HCT116 (cell line): ENCODE data around the gene WIZ. TPM values are rescaled to one million over a fixed set of nuclear protein-coding genes. Genes with fewer than 3 reads are reported as not detected.

Experiments used
- ATAC-seq: fragments of 200-7000 bp; cut with Tn5 transposase; 2 replicates; pipeline ENCODE4 v1.9.1; 2020; ENCODE audit warnings: mild to moderate bottlenecking, moderate library complexity
- BruUV-seq: library from RNA; stranded (reverse); fragments of 400-500 nt; replicated peaks from 2 replicates; lab custom pipeline; 2021; lab: Mats Ljungman, UMichigan
- CTCF ChIA-PET: fragments of 300-600 bp; sonication (Branson Sonifier 250); formaldehyde crosslinking; loops from one replicate; lab custom pipeline; 2021; ENCODE audit warnings: antibody characterized with exemption; lab: Charles Lee
- POLR2A ChIA-PET: fragments of 300-600, 350-600 bp; sonication (Branson Sonifier 250); formaldehyde crosslinking; loops from one replicate; lab custom pipeline; 2021; ENCODE audit warnings: antibody characterized with exemption; lab: Charles Lee
- RAD21 ChIA-PET, 2 experiments: fragments of 300-600 bp; sonication (Branson Sonifier 250); formaldehyde crosslinking; loops; one replicate each; lab custom pipeline; 2023; ENCODE audit warnings: low total read pairs in 2 of 2; ENCODE audit not compliant: uncharacterized antibody in 2 of 2, unreplicated experiment in 2 of 2, low non-redundant PET in 1 of 2; lab: Charles Lee
- DNase-seq: peaks from one replicate; pipeline ENCODE4 v3.0.0-alpha.2; 2010; ENCODE audit warnings: low read depth, low spot score
- H2AFZ ChIP-seq: fragments of 200-600 bp; shearing (Covaris generic), sonication (generic); 2 replicates; pipeline ENCODE4 v1.6.1; 2017; ENCODE audit warnings: low read depth, mixed run types, mixed read lengths, antibody characterized with exemption, low read length; ENCODE audit not compliant: poor library complexity, severe bottlenecking
- H3K27ac ChIP-seq: 2 replicates; pipeline ENCODE4 v1.5.1; 2012; ENCODE audit warnings: low read depth, low read length
- H3K27me3 ChIP-seq: fragments of 200-600 bp; sonication (generic); 2 replicates; pipeline ENCODE4 v1.6.1; 2016; ENCODE audit warnings: mixed run types, low read length, mixed read lengths; ENCODE audit not compliant: insufficient read depth
- H3K36me3 ChIP-seq, 2 experiments: fragments of 200-500 bp in 1 of 2; fragments of 200-600 bp in 1 of 2; sonication (Bioruptor generic) in 1 of 2; sonication (generic) in 1 of 2; 2 replicates each; pipeline versions ENCODE4 v1.5.1 to v1.6.1; 2014 to 2016; ENCODE audit warnings: low read length in 2 of 2, inconsistent platforms in 1 of 2, mixed read lengths in 1 of 2, mixed run types in 1 of 2; ENCODE audit not compliant: insufficient read depth in 2 of 2, control insufficient read depth in 1 of 2
- H3K4me1 ChIP-seq, 2 experiments: fragments of 200-600 bp in 1 of 2; sonication (generic) in 1 of 2; 2 replicates each; pipeline versions ENCODE4 v1.5.1 to v1.6.1; 2012 to 2017; ENCODE audit warnings: low read length in 2 of 2, inconsistent platforms in 1 of 2, mild to moderate bottlenecking in 1 of 2, mixed read lengths in 1 of 2, mixed run types in 1 of 2, moderate library complexity in 1 of 2; ENCODE audit not compliant: insufficient read depth in 2 of 2, control insufficient read depth in 1 of 2
- H3K4me2 ChIP-seq: fragments of 200-600 bp; sonication (generic); 2 replicates; pipeline ENCODE4 v1.6.1; 2017; ENCODE audit warnings: mixed run types, low read length, mixed read lengths
- H3K4me3 ChIP-seq, 2 experiments: fragments of 200-600 bp in 1 of 2; sonication (generic) in 1 of 2; replicated peaks in 1 of 2; 2 replicates each; pipeline ENCODE4 v1.5.1; 2011 to 2016; ENCODE audit warnings: low read length in 2 of 2, control low read depth in 1 of 2, low read depth in 1 of 2, mild to moderate bottlenecking in 1 of 2, mixed read lengths in 1 of 2, mixed run types in 1 of 2
- H3K79me2 ChIP-seq: fragments of 200-600 bp; sonication (generic); 2 replicates; pipeline ENCODE4 v1.6.1; 2017; ENCODE audit warnings: mild to moderate bottlenecking, mixed run types, low read length, moderate library complexity, mixed read lengths; ENCODE audit not compliant: insufficient read depth
- H3K9ac ChIP-seq: fragments of 200-600 bp; sonication (generic); 2 replicates; pipeline ENCODE4 v1.6.1; 2016; ENCODE audit warnings: low read length, mixed read lengths
- H3K9me2 ChIP-seq: fragments of 200-600 bp; sonication (generic), shearing (Covaris generic); 2 replicates; pipeline ENCODE4 v1.6.1; 2017; ENCODE audit warnings: mixed run types, mild to moderate bottlenecking, moderate library complexity; ENCODE audit not compliant: insufficient read depth
- H3K9me3 ChIP-seq, 2 experiments: fragments of 200-500 bp in 1 of 2; fragments of 200-600 bp in 1 of 2; sonication (Bioruptor generic) in 1 of 2; sonication (generic) in 1 of 2; 2 replicates each; pipeline ENCODE4 v1.6.1; 2014 to 2017; ENCODE audit warnings: low read length in 2 of 2, mixed read lengths in 2 of 2, inconsistent platforms in 1 of 2, low read depth in 1 of 2, mild to moderate bottlenecking in 1 of 2, mixed run types in 1 of 2, moderate library complexity in 1 of 2; ENCODE audit not compliant: control insufficient read depth in 1 of 2, insufficient read depth in 1 of 2
- H4K20me1 ChIP-seq: fragments of 200-600 bp; sonication (generic), shearing (Covaris generic); 2 replicates; pipeline ENCODE4 v1.6.1; 2017; ENCODE audit warnings: mixed run types, mild to moderate bottlenecking, moderate library complexity; ENCODE audit not compliant: insufficient read depth
- CBX3 ChIP-seq: IDR thresholded peaks from 2 replicates; pipeline ENCODE4 v1.6.1; 2012; ENCODE audit warnings: low read depth
- EZH2 ChIP-seq: fragments of 200-600 bp; sonication (generic); IDR thresholded peaks from 2 replicates; pipeline ENCODE4 v1.6.1; 2017; ENCODE audit warnings: antibody characterized with exemption, mixed run types
- POLR2AphosphoS5 ChIP-seq: IDR thresholded peaks from 2 replicates; pipeline ENCODE4 v1.6.1; 2011; ENCODE audit warnings: mild to moderate bottlenecking, low read depth, low read length, moderate library complexity
- TCF7L2 ChIP-seq: IDR thresholded peaks from 2 replicates; pipeline ENCODE4 v1.7.0; 2011; ENCODE audit warnings: borderline replicate concordance, inconsistent platforms; ENCODE audit not compliant: insufficient read depth, insufficient read length; ENCODE audit errors: extremely low read depth
- YY1 ChIP-seq: IDR thresholded peaks from 2 replicates; pipeline ENCODE4 v1.6.1; 2011; ENCODE audit warnings: low read length, low read depth, moderate library complexity, mild to moderate bottlenecking; ENCODE audit not compliant: insufficient replicate concordance; ENCODE audit errors: extremely low read depth
- ZFX ChIP-seq: fragments of 450-650 bp; IDR thresholded peaks from 2 replicates; pipeline ENCODE4 v1.6.1; 2017
- ZNF274 ChIP-seq: fragments of 200-500 bp; sonication (Bioruptor generic); IDR thresholded peaks from 2 replicates; pipeline ENCODE4 v1.6.1; 2014; ENCODE audit warnings: mild to moderate bottlenecking, low read depth, low read length, inconsistent platforms
- intact Hi-C: fragments of 100-400 bp; cut with micrococcal nuclease; formaldehyde crosslinking; loops from 2 replicates; pipeline ENCODE4 v1.10.0; 2022
- total RNA-seq: library from RNA; stranded (reverse); gene quantifications from one replicate; pipeline ENCODE4 v1.2.1, GENCODE V29; 2021; ENCODE audit not compliant: unreplicated experiment
- TF ChIP-seq, protein P1 (sequence below): IDR thresholded peaks from 2 replicates; pipeline ENCODE4 v1.6.1; 2011; ENCODE audit warnings: mild to moderate bottlenecking, low read length, moderate library complexity; ENCODE audit not compliant: insufficient replicate concordance; ENCODE audit errors: extremely low read depth

The WIZ gene
- total RNA-seq, 1 experiment from 2014 or later: 28.4 TPM

DNA sequence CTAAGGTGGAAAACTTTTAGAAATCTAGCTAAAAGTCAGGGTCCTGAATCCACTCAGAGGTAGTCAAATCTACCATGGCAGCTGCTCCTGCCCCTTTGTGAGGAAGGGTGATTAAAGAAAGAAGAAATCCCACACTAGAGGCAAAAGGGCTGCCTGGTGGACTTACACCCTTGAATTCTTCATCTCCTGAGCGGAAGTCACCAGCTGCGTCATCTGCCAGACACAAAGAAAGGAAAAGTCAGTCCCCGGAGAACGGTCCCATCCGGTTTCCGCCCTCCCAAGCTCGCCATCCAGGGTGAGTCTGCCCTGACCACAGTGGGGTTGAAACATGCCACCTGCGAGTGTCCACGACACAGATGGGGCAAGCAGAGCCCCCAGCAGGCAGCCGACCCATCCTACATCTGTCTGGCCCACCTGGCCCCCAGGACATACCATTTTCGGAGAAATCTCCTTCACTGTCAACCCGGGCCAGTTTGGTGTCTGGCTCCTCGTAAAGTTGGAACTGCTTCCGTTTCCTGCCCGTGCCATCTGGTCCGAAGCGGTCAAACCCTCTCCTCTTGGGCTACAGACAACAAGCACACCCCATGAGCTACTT lies 77.9 kb downstream of the WIZ start:
- H3K4me3 ChIP-seq: no peak overlapping the region
- H2AFZ ChIP-seq: no peak overlapping the region
- no peaks in the 10 kb centered on the region for H3K9me2 ChIP-seq
- H3K27me3 ChIP-seq: no peaks in the 10 kb centered on the region
- no peak overlapping the region for H3K9ac ChIP-seq
- RAD21 ChIA-PET: no interaction called here
- H3K27ac ChIP-seq: no peak overlapping the region
- POLR2A ChIA-PET: no interaction called here
- peaks cover 5 to 7% of the 10 kb centered on the region in 2 experiments for H3K4me1 ChIP-seq
- no peak overlapping the region for H3K4me2 ChIP-seq
- H3K9me3 ChIP-seq: no peaks in the 10 kb centered on the region
- intact Hi-C loops: loop anchor here (10.0 kb wide), 1 partner anchor 107 kb away; no protein-coding TSS in a partner anchor
- peaks cover 53% of the 10 kb centered on the region for H3K79me2 ChIP-seq
- DNase-seq (no peak), ATAC-seq (no peak)
- TF ChIP-seq CBX3: no peak
- no peak for TF ChIP-seq ZNF274
- TF ChIP-seq POLR2AphosphoS5: no peak
- no peak for TF ChIP-seq YY1
- peaks cover 28 to 55% of the 10 kb centered on the region in 2 experiments for H3K36me3 ChIP-seq
- BruUV-seq: no TSS peak
- 0 out of 2 replicates have a peak, but pooled peaks cover 3% of the 10 kb centered on the region for H4K20me1 ChIP-seq
- CTCF ChIA-PET: no interaction called here

DNA sequence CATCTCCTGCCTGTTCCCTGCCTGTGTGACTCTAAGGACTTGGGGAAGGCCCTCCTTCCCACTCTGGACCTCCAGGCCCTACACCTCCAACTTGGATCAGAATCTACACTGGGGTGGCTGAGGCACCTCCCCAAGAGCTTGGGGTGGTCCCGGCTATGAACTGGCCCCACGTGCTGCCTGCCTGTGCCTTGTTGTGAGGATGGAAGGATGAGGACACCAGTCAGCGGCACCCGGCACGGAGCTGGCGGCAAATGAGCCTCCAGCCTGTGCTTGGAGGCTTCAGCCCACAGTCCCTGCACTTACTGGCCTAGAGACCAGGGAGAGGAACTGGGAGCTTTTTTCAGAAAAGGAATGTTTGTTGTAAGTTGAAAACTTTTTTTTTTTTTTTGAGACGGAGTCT lies 78.6 kb downstream of the WIZ start:
- no TSS peak for BruUV-seq
- CTCF ChIA-PET: no interaction called here
- no peak overlapping the region for H2AFZ ChIP-seq
- ATAC-seq: no peak
- H3K27ac ChIP-seq: no peak overlapping the region
- no peaks in the 10 kb centered on the region for H3K27me3 ChIP-seq
- RAD21 ChIA-PET: no interaction called here
- H3K9me3 ChIP-seq: no peaks in the 10 kb centered on the region
- no peak for TF ChIP-seq TCF7L2
- TF ChIP-seq, protein P1, sequence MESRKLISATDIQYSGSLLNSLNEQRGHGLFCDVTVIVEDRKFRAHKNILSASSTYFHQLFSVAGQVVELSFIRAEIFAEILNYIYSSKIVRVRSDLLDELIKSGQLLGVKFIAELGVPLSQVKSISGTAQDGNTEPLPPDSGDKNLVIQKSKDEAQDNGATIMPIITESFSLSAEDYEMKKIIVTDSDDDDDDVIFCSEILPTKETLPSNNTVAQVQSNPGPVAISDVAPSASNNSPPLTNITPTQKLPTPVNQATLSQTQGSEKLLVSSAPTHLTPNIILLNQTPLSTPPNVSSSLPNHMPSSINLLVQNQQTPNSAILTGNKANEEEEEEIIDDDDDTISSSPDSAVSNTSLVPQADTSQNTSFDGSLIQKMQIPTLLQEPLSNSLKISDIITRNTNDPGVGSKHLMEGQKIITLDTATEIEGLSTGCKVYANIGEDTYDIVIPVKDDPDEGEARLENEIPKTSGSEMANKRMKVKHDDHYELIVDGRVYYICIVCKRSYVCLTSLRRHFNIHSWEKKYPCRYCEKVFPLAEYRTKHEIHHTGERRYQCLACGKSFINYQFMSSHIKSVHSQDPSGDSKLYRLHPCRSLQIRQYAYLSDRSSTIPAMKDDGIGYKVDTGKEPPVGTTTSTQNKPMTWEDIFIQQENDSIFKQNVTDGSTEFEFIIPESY: no peak
- TF ChIP-seq EZH2: no peak
- no peak for TF ChIP-seq ZFX
- no peak overlapping the region for H3K9ac ChIP-seq
- no peak overlapping the region for H3K4me2 ChIP-seq
- intact Hi-C loops: loop anchor here (10.0 kb wide), 1 partner anchor 106 kb away; no protein-coding TSS in a partner anchor
- POLR2A ChIA-PET: interaction anchor here (0.7 kb wide), 1 partner anchor 70 kb away, joined by 3 read pairs; no protein-coding TSS in a partner anchor
- peaks cover 46% of the 10 kb centered on the region for H3K79me2 ChIP-seq
- DNase-seq: no peak
- H3K36me3 ChIP-seq: peaks cover 28 to 55% of the 10 kb centered on the region in 2 experiments
- H4K20me1 ChIP-seq: no peaks in the 10 kb centered on the region
- H3K9me2 ChIP-seq: no peaks in the 10 kb centered on the region
- H3K4me3 ChIP-seq: no peak overlapping the region
- H3K4me1 ChIP-seq: no peaks in the 10 kb centered on the region
